Peyer's patch (tissue), 4 donors: Measurements from ENCODE around the gene ARL8A.

ENCODE experiments used
- CTCF ChIP-seq, 6 experiments: fragments of 450-650 bp in 4 of 6; fragments of 200-600 bp in 2 of 6; sonication (generic) in 1 of 6; IDR thresholded peaks; one replicate each; pipeline ENCODE4 v1.5.1; 2017 to 2019; ENCODE audit warnings: antibody characterized with exemption in 6 of 6, mild to moderate bottlenecking in 3 of 6, moderate library complexity in 1 of 6
- POLR2A ChIP-seq, 2 donors: fragments of 450-650 bp; IDR thresholded peaks; one replicate each; pipeline ENCODE4 v1.5.1; 2017; ENCODE audit warnings: antibody characterized with exemption in 2 of 2, mild to moderate bottlenecking in 2 of 2, moderate library complexity in 2 of 2

DNA sequence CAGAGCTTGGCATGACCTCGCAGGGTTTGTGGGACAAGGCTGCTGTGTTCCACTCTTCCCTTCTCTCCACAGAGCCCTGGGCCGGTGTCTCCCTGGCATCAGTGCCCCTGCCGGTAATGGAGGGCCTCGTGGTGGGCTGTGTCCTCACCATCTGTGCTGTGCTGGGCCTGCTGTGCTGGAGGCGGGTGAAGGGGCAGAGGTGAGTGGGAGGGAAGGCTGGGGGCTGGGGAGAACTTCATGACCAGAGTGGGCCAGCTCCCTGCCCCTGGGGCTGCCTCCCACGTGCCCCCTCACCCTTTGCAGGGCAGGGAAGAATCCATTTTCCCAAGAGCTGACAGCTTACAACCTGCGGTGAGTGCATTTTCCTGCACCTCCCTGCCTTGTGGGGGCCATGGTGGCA lies 37.0 kb upstream of the ARL8A start:
- no peak for TF ChIP-seq POLR2A (IDR thresholded peaks at IDR 0.05)
- no peak for TF ChIP-seq CTCF (IDR thresholded peaks at IDR 0.05)
